HCT116 (cell line): ENCODE data around the gene F10.

Experiments
- EZH2 ChIP-seq: fragments of 200-600 bp; sonication (generic); IDR thresholded peaks from 2 replicates; pipeline ENCODE4 v1.6.1; 2017; ENCODE audit warnings: antibody characterized with exemption, mixed run types
- EZH2phosphoT487 ChIP-seq: fragments of 200-600 bp; IDR thresholded peaks from 2 replicates; pipeline ENCODE4 v1.6.1; 2018; ENCODE audit warnings: antibody characterized with exemption, borderline replicate concordance
- POLR2A ChIP-seq: IDR thresholded peaks from 2 replicates; pipeline ENCODE4 v1.7.0; 2011; ENCODE audit warnings: borderline replicate concordance; ENCODE audit not compliant: insufficient read depth, insufficient read length; ENCODE audit errors: extremely low read depth
- POLR2AphosphoS5 ChIP-seq: IDR thresholded peaks from 2 replicates; pipeline ENCODE4 v1.6.1; 2011; ENCODE audit warnings: mild to moderate bottlenecking, low read depth, low read length, moderate library complexity
- TCF7L2 ChIP-seq: IDR thresholded peaks from 2 replicates; pipeline ENCODE4 v1.7.0; 2011; ENCODE audit warnings: borderline replicate concordance, inconsistent platforms; ENCODE audit not compliant: insufficient read depth, insufficient read length; ENCODE audit errors: extremely low read depth
- ZNF274 ChIP-seq: fragments of 200-500 bp; sonication (Bioruptor generic); IDR thresholded peaks from 2 replicates; pipeline ENCODE4 v1.6.1; 2014; ENCODE audit warnings: mild to moderate bottlenecking, low read depth, low read length, inconsistent platforms
- TF ChIP-seq, protein P1 (sequence below), 3 experiments: fragments of 200-600 bp in 1 of 3; sonication (generic) in 1 of 3; IDR thresholded peaks in 2 of 3; conservative IDR thresholded peaks in 1 of 3; 2 replicates each; pipeline ENCODE4 v1.5.1; 2012 to 2017; ENCODE audit warnings: low read depth in 2 of 3, low read length in 2 of 3, antibody characterized with exemption in 1 of 3, borderline replicate concordance in 1 of 3, control low read depth in 1 of 3, mild to moderate bottlenecking in 1 of 3, mixed read lengths in 1 of 3, mixed run types in 1 of 3, moderate library complexity in 1 of 3; ENCODE audit not compliant: insufficient read depth in 1 of 3
- TF ChIP-seq, protein P2 (sequence below): IDR thresholded peaks from 2 replicates; pipeline ENCODE4 v1.6.1; 2012
- TF ChIP-seq, protein P3 (sequence below): IDR thresholded peaks from 2 replicates; pipeline ENCODE4 v1.6.1; 2012

DNA sequence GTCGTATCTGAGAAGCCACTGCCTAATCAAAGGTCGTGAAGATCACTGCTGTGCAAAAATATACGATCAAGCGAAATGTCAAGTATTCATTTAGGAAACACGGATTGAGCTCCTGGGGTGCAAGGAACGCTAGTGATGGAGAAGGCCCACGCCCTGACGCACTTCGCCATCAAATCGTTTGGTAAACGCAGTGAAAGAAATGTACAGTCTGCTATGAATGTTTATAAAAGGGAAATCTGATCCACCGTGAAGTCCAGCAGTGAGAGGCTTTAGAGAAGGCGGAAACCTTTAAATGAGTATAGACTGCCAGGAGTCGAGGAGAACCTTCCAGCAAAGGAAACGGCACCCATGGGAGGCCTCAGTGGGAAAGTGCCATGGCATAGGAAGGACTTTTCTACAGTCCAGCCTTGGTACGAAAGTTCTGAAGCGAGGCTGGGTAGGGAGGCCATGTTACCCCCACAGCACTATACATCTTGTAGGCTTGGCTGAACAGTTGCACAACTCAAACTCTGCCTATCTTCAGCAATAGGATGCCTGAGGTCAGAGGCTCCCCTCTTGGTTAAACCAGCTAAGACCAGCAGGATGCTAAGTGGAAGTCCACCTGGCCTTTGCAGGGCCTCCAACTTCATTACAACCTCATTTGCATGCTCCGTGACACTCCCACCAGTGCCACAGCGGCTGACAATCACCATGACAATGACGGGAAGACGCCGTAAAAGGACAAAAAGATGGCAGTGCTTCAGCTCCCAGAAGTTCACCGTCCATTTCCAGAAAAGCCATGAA lies 65.5 kb downstream of the F10 start:
- TF ChIP-seq, protein P1, sequence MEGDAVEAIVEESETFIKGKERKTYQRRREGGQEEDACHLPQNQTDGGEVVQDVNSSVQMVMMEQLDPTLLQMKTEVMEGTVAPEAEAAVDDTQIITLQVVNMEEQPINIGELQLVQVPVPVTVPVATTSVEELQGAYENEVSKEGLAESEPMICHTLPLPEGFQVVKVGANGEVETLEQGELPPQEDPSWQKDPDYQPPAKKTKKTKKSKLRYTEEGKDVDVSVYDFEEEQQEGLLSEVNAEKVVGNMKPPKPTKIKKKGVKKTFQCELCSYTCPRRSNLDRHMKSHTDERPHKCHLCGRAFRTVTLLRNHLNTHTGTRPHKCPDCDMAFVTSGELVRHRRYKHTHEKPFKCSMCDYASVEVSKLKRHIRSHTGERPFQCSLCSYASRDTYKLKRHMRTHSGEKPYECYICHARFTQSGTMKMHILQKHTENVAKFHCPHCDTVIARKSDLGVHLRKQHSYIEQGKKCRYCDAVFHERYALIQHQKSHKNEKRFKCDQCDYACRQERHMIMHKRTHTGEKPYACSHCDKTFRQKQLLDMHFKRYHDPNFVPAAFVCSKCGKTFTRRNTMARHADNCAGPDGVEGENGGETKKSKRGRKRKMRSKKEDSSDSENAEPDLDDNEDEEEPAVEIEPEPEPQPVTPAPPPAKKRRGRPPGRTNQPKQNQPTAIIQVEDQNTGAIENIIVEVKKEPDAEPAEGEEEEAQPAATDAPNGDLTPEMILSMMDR (IDR thresholded peaks at IDR 0.05 in 2 of 3, conservative IDR thresholded peaks at IDR 0.05 in 1 of 3; ENCODE audit: borderline replicate concordance in 1 of 3, insufficient read depth in 1 of 3, low read depth in 2 of 3, low read length in 2 of 3) = no peak
- TF ChIP-seq, protein P2, sequence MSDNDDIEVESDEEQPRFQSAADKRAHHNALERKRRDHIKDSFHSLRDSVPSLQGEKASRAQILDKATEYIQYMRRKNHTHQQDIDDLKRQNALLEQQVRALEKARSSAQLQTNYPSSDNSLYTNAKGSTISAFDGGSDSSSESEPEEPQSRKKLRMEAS = no peak
- TF ChIP-seq POLR2A (no peak), EZH2phosphoT487 (no peak), ZNF274 (no peak), EZH2 (no peak), TCF7L2 (no peak), POLR2AphosphoS5 (no peak)
- TF ChIP-seq, protein P3, sequence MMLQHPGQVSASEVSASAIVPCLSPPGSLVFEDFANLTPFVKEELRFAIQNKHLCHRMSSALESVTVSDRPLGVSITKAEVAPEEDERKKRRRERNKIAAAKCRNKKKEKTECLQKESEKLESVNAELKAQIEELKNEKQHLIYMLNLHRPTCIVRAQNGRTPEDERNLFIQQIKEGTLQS = no peak
